ENCODE measurements around the gene DOCK2.
"Not testable (repeated sequence)": the region's sequence is repeated elsewhere in the genome, so short reads cannot be mapped to it uniquely, and the experiment has no call there.

Gene DOCK2

GRCh38 chr5:169723103-169723831, 86.2 kb downstream of the DOCK2 start:
- DNase-seq = no peak

- no peak for DNase-seq
Observed at GRCh38 chr5:169724303-169725087, 87.4 kb downstream of the DOCK2 start.

- not testable (repeated sequence) for DNase-seq
Observed at GRCh38 chr5:169725665-169726064, 88.6 kb downstream of the DOCK2 start.

- DNase-seq = no peak
Observed at GRCh38 chr5:169728418-169728817, 91.3 kb downstream of the DOCK2 start.

- no peak for DNase-seq
Observed at GRCh38 chr5:169731221-169731620, 94.1 kb downstream of the DOCK2 start.

GRCh38 chr5:169732841-169733240, 95.8 kb downstream of the DOCK2 start:
- DNase-seq = no peak

GRCh38 chr5:169735913-169736312, 98.8 kb downstream of the DOCK2 start:
- no peak for DNase-seq

GRCh38 chr5:169736653-169737052, 99.6 kb downstream of the DOCK2 start:
- DNase-seq = no peak

- no peak for DNase-seq
Observed at GRCh38 chr5:169740435-169740834, 103.4 kb downstream of the DOCK2 start.

GRCh38 chr5:169742771-169743296, 105.8 kb downstream of the DOCK2 start:
- DNase-seq = no peak

- no peak for DNase-seq
Observed at GRCh38 chr5:169744336-169744735, 107.3 kb downstream of the DOCK2 start.

GRCh38 chr5:169745441-169746146, 108.5 kb downstream of the DOCK2 start:
- DNase-seq = no peak

- no peak for DNase-seq
Observed at GRCh38 chr5:169746147-169746694, 109.1 kb downstream of the DOCK2 start.

GRCh38 chr5:169748174-169748573, 111.1 kb downstream of the DOCK2 start:
- no peak for DNase-seq

GRCh38 chr5:169749295-169749694, 112.2 kb downstream of the DOCK2 start:
- no peak for DNase-seq

GRCh38 chr5:169751490-169751889, 114.4 kb downstream of the DOCK2 start:
- DNase-seq = no peak

GRCh38 chr5:169752566-169752965, 115.5 kb downstream of the DOCK2 start:
- not testable (repeated sequence) for DNase-seq

GRCh38 chr5:169753795-169754194, 116.7 kb downstream of the DOCK2 start:
- no peak for DNase-seq

GRCh38 chr5:169754737-169755136, 117.7 kb downstream of the DOCK2 start:
- no peak for DNase-seq

GRCh38 chr5:169756071-169756765, 119.1 kb downstream of the DOCK2 start:
- no peak for DNase-seq

GRCh38 chr5:169757016-169757415, 119.9 kb downstream of the DOCK2 start:
- DNase-seq = no peak

- no peak for DNase-seq
Observed at GRCh38 chr5:169758886-169759285, 121.8 kb downstream of the DOCK2 start.
